Cerebellar cortex (tissue), 1 donor: ENCODE results near the gene NFKB1.

Source experiments
- DNase-seq: peaks from one replicate; pipeline ENCODE4 v3.0.0-alpha.2; 2015; ENCODE audit warnings: low spot score

Gene NFKB1

GRCh38 chr4:102629673-102630072 is 128.5 kb downstream of the NFKB1 start:
- DNase-seq, result no peak

GRCh38 chr4:102631616-102632015 is 130.5 kb downstream of the NFKB1 start:
- no peak for DNase-seq

- DNase-seq, result no peak
Measured at GRCh38 chr4:102632241-102633065, 131.3 kb downstream of the NFKB1 start.

GRCh38 chr4:102633100-102633499 is 131.9 kb downstream of the NFKB1 start:
- no peak for DNase-seq

GRCh38 chr4:102637391-102637790 is 136.2 kb downstream of the NFKB1 start:
- no peak for DNase-seq

- DNase-seq, result no peak
Measured at GRCh38 chr4:102638621-102639020, 137.5 kb downstream of the NFKB1 start.

- DNase-seq, result no peak
Measured at GRCh38 chr4:102639598-102639997, 138.4 kb downstream of the NFKB1 start.

- no peak for DNase-seq
Measured at GRCh38 chr4:102640669-102641068, 139.5 kb downstream of the NFKB1 start.

GRCh38 chr4:102641793-102642192 is 140.6 kb downstream of the NFKB1 start:
- DNase-seq, result no peak

GRCh38 chr4:102642631-102643298 is 141.6 kb downstream of the NFKB1 start:
- no peak for DNase-seq

GRCh38 chr4:102647117-102647516 is 146.0 kb downstream of the NFKB1 start:
- DNase-seq, result no peak

GRCh38 chr4:102657206-102657605 is 156.0 kb downstream of the NFKB1 start:
- DNase-seq, result no peak

- DNase-seq, result no peak
Measured at GRCh38 chr4:102663073-102663472, 161.9 kb downstream of the NFKB1 start.

- DNase-seq, result peak; percentile 21
Measured at GRCh38 chr4:102665527-102665926, 164.4 kb downstream of the NFKB1 start.
